Epithelial cell of prostate (primary cell): ENCODE data around the gene DEFB132.

Experiments used
- DNase-seq: peaks from one replicate; pipeline ENCODE4 v3.0.0-alpha.2; 2011; ENCODE audit warnings: low read depth, low spot score
- H3K27ac ChIP-seq: fragments of 450-650 bp; 2 replicates; pipeline ENCODE4 v1.5.1; 2017; ENCODE audit warnings: mild to moderate bottlenecking

The DEFB132 gene

GRCh38 chr20:259981-260380 lies 2.5 kb downstream of the DEFB132 start:
- no peak for DNase-seq
- H3K27ac ChIP-seq = no peak overlapping the region

DNA sequence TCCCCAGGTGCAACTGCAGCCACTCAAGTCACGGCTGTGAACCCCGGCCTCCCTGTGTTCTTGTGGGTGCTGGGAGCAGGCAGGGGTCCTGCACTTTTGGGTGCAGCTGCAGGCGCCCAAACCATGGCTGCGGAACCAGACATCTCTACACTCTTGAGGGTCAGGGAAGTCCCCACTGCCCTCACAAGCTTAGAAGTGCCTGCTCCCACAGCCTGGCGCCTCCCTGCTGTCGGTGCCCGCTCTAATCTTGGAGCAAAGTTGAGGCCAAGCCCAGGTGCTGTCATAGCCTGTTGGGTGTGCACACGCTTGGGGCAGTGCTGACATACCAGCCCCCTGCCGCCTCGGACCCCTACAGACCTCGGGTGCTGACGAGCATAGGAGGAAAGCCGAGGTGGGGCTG lies 6.2 kb downstream of the DEFB132 start:
- no peak for DNase-seq
- H3K27ac ChIP-seq = no peak overlapping the region

DNA sequence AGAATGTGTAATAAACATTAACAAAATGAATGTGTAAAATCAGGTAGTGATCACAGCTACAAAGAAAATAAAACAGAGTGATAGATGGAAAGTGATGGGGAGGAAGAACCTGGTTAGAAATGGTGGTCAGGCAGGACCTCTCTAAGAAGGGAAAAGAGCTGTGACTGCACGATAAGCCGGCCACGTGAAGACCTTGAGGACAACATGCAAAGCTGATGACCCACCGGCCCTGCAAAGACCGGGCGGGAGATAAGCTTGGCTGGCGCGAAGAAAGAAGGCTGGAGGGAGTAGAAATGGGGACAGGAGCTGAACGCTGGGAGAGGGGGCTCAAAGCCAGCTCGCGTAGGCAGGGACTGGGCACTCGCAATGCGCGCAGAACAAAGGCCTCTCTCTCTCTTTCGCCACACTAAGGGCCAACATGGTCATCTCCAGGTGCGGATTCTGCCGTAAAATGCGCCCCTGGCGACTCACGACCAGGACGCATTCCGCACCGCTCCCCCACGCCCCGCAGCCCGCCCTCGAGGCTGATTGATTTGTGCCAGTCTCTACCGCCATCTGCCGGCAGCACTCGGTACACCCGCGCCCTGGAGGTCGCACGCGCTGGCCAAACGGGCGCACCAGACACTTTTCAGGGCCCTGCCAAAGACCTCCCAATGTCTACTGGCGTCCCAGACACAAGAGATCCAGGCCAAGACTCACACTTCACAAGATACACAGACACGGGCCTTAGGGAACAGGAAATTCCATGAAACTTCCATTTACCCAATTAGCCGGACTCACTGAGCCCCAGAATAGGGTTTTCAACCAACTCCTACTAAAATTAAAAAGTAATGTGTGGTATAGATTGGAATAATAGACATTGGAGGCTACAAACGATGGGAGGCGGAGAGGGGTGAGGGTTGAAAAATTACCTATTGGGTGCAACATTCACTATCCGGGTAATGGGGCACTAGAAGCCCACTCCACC lies 9.4 kb downstream of the DEFB132 start:
- no peak overlapping the region for H3K27ac ChIP-seq
- no peak for DNase-seq

DNA sequence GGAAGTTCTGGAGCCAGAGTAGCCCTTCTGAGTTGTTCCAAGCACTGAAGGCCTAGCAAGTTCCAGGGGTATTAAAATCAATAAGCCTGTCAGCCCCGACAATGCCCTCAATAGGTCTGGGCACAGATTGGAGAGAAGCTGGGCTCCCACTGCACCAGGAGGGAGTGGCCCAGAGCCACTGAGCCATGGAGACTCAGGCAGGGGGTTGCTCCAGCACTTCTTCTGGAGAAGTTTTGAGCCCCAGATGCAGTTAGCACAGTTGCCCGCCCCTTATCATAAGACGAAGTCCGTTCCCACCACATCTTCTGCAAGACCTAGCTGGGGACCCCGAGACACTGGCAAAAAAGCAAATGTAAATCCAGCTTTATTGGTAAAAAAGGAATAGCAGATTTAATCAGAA lies 13.0 kb downstream of the DEFB132 start:
- DNase-seq = no peak
- no peak overlapping the region for H3K27ac ChIP-seq

DNA sequence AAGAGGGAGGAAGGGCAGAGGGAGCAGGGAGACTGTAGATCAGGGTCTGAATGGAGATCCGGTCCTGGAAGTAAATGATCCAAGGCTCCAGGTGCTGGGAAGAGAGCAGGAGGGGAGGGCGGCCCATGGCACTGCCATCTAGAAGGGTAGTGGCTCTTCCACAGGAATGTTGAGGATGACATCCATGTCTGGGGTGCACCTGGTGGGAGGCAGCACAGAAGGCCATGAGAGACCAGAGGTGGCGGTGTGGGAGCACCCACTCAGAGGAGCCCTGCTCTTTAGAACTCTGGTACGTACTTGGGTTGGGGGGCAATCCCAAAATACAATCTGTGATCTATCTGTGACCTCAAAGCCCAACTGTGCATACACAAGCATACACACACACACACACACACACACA lies 13.5 kb downstream of the DEFB132 start:
- H3K27ac ChIP-seq = no peak overlapping the region
- no peak for DNase-seq

- no peak overlapping the region for H3K27ac ChIP-seq
- DNase-seq = no peak
Measured at GRCh38 chr20:271528-271927, 14.0 kb downstream of the DEFB132 start.

DNA sequence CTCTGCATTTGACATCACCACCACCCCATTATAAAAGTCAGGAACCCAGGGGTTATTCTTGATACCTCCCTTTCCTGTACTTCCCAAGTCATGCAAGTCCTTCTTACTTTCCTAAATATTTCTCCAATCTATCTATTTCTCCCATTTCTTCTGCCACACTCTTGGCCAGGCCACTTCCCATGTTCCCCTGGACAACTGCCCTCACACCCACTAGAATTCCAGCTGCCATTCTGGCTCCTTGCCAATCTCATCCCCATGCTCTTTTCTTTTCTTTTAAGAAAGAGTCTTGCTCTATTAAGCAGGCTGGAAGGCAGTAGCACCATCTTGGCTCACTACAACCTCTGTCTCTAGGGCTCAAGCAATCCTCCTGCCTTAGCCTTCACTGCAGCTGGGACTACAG lies 15.2 kb downstream of the DEFB132 start:
- no peak for DNase-seq
- no peak overlapping the region for H3K27ac ChIP-seq

GRCh38 chr20:273884-274283 lies 16.4 kb downstream of the DEFB132 start:
- DNase-seq = no peak
- no peak overlapping the region for H3K27ac ChIP-seq

- no peak overlapping the region for H3K27ac ChIP-seq
- DNase-seq = no peak
Measured at GRCh38 chr20:275791-276190, 18.3 kb downstream of the DEFB132 start.

GRCh38 chr20:276620-277495 lies 19.3 kb downstream of the DEFB132 start:
- no peak overlapping the region for H3K27ac ChIP-seq
- no peak for DNase-seq

DNA sequence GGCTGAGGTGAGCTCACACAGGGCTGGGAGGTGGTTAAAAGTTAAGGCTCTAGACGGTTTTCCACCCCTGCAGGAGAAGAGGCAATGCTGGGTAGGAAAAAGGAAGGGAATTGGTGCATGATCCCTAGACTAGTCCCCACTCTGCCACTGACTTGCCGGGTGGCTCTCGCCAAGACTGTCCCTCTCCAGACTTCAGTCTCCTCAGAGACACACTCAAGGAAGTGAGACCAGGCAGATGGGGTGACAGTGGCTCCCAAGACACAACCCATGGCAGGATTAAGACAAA lies 19.9 kb downstream of the DEFB132 start:
- DNase-seq = no peak
- H3K27ac ChIP-seq = no peak overlapping the region

- DNase-seq = no peak
- no peak overlapping the region for H3K27ac ChIP-seq
Measured at GRCh38 chr20:278181-278580, 20.7 kb downstream of the DEFB132 start.

GRCh38 chr20:278607-279571 lies 21.4 kb downstream of the DEFB132 start:
- DNase-seq = no peak
- H3K27ac ChIP-seq = no peak overlapping the region

- no peak for DNase-seq
- H3K27ac ChIP-seq = no peak overlapping the region
Measured at GRCh38 chr20:284172-284571, 26.6 kb downstream of the DEFB132 start.

GRCh38 chr20:286508-286907 lies 29.0 kb downstream of the DEFB132 start:
- no peak for DNase-seq
- H3K27ac ChIP-seq = no peak overlapping the region

DNA sequence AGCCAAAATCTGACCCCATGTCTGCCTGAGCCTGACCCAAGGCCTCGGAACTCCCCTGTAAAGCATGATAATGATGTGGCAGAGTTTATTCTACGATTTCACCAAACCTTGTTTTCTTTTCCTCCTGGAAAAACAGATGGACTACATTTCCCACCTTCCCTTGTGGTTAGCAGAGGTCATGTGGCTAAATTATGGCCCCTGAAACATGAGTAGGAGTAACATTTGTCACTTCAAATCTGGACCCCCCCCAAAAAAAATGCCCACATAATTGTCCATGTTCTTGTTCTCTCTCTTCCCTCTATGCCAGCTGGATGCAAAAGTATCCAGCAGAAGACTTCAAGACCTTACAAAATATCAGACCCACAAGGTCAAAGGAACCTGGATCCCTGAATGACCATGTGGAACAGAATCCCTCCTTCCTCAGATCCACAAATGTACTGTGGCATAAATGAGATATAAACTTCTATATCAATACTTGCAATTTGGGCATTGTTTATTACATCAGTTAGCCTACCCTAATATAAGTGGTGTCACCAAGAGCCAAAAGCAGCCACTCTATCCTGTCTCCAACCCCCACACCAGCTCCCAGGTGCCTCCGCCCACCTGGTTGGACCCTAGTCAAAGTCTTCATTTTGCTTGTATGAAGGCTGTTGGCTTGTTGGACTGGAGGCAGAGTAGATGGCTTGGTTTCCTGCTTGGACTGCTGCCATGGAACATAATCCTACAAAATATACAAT lies 31.6 kb downstream of the DEFB132 start:
- DNase-seq = no peak
- H3K27ac ChIP-seq = no peak overlapping the region

GRCh38 chr20:289693-290083 lies 32.2 kb downstream of the DEFB132 start:
- no peak for DNase-seq

DNA sequence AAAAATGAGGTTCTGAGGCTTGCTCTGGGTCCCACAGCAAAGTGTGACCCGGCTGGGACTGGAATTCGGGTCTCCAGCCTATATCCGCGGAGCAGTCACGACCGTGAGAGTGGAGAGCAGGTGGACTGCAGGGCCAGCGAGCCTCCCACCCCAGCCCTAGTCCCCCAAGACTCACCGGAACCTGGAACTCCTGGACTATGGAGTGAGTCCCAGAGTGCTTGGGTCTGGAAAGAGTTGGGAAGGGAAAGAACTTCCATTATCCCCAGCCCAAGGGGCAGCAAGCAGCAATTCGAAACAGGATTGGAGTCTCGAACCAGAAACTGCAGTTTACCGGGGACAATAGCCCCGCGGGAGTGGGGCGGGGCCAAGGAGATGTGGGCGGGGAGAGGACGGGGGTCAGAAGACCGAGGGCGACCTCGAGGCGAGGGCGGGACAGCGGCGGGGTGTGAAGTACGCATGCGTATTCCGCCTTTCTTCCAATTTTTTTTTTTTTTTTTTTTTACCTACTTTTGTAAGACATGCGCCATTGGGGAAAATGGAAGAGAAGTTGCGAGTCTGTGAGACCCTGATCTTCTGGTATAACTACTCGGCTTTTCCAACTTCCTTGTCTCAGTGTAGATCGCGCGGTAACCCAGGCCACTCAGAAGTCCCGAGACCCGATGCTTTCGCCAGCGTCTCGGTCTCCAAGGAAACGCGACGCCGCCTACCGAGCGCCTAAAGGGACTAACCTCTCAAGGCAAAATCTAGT lies 32.7 kb downstream of the DEFB132 start, which contains the start of gene C20orf96:
Gene C20orf96, minus strand, starts transcription at position 667 of the 748 bp plus-strand sequence. Its CDS starts 140 bp downstream, at position 527.
- H3K27ac ChIP-seq = peak within 1 kb of the TSS; percentile 32
- no peak for DNase-seq

More at GRCh38 chr20:289693-290083, 32.2 kb downstream of the DEFB132 start:
- peak overlapping the region; percentile 32 for H3K27ac ChIP-seq

- no peak for DNase-seq
Measured at GRCh38 chr20:294602-295001, 37.1 kb downstream of the DEFB132 start.

More at GRCh38 chr20:294602-295001, 37.1 kb downstream of the DEFB132 start:
- no peak overlapping the region for H3K27ac ChIP-seq
